ENCODE measurements around the gene MIB1.

The MIB1 gene

DNA sequence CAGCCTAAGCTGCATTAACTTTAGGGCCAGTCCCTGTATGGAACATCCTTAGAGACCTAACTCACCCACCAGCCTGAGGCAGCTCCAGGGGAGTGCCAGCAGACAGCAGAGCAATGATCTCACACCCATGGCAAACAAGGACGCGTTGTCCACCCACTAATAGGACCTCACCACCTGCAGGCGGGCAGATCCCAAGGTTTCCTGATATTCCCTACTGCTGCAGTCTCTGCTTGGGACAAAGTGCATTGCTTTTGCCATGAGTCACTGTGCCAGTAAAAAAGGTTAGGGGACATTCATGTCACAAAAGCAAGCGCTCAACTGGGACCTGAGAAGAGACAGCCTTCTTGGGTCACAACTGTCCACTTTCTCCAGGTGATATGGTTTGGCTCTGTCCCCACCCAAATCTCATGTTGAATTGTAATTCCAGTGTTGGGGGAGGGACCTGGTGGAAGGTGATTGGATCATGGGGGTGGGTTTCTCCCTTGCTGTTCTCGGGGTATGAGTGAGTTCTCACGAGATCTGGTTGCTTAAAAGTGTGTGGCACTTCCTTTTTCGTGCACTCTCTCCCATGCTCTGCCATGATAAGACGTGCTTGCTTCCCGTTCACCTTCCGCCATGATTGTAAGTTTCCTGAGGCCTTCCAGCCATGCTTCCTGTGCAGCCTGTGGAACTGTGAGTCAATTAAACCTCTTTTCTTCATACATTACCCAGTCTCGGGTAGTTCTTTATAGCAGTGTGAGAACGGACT lies 160.2 kb downstream of the MIB1 start:
- DNase-seq: no peak

DNA sequence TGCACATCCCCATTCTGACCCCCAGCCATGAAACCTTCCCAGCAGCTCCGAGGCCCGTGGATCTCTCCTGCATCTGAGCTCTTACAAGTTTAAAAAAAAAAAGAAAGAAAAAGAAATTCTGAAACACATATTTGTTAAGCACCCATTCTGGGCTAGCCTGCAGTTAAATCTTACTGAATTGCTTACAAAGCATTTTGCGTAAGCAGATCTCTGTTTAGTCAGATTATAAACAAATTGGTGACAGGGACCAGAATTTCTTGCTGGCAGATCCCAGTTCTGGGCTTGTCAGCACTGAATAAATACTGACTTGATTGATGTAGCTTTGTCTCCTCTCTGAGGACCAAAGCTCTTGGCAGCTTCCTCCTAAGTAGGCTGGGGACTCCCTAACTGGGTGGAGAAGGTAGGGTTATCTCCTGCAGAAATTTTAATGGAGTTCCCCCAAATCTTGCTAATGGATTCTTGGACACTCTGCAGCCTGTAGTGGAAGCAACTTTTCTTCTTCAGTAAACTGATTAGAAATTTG lies 160.9 kb downstream of the MIB1 start:
- DNase-seq: no peak

DNA sequence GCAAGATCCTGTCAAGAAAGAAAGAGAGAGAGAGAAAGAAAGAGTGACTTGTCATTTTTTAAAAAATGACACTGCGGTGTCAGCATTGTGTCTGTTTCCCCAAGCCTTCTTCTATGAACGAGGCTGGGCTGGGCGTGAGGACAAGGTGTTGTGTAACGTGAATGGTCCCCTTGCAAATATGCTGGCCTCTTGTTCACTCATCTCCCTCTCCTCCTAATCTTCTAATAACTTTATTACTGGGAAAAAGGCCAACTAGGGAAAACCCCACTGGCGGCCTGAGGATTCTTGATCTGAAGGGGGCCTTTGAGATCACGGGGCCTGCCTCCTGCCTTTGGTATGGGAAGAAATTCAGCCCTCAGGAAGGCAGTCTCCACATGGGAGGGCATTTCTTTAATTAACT lies 163.1 kb downstream of the MIB1 start:
- DNase-seq: no peak

DNA sequence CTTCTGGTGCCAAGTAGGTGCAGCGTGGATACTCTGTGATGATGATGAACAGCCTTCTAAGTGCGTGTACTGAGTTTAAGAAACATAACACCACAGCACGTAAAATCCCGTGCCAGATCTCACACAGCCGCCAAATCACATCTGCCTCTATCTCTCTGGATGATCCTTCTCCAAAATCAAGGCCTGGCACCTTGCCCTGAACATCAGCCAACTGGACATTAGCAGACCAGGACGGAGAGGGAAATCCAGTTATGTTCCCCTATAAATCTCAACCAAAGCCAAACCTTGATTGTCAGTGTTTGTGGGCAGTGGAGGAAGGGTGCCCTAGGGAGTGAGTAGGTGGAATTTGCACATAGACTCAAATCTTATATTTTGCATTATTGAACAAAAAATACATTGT lies 164.3 kb downstream of the MIB1 start:
- no peak for DNase-seq

DNA sequence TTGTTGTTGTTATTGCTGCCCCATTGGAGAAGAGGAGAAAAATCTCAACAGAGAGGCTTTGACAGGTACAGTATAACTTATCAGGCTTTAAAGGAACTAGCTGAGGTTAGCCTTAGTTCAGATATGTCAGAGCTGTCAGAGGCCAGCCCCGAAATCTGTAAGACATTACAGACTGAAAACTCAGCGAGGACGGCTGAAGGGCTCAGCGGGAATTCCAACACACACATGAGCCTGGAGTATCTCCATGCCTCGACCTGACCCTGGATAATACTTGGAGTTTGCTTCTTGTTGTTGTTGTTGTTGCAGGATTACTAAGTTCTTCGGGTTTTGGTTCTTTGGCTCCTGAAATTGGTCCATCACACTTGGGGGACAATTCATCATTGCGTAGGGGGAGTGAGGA lies 166.9 kb downstream of the MIB1 start:
- DNase-seq: no peak

DNA sequence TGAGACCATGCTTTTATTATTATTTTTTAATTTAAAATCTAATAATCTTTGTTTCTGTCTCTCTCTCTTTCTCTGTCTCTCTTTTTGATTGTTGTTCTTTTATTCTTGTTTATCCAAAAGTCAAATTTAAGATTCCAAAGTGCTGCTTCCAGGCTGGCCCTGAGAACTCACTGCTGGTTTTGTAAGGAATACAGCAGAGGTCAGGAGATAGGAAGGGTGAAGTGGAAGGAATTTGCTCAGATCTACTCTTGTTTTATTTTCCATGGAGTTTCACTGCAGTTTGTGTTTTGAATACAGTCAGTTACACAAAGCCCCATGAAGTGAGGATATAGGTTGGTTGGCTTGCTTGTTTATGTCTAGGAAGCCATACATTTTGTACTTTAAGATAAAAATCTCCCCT lies 168.1 kb downstream of the MIB1 start:
- no peak for DNase-seq

DNA sequence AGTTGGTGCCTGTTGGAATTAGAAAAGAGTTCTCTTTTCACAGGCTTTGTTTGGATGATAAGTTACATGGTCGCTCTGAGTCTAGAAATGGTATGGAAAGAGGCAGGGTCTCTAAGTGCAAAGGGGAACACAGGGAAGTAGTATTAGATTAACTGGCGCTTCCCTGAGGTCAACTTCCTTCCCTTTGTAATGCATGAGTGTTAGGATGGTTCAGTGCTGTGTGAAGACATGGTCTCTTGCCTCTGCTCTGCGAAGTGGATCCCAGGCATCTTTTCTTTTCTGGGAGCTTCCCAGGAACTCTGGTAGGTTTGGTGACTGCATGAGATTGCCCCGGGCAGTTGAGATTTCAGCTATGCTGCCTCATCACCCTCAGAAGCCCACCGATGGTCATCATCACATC lies 170.3 kb downstream of the MIB1 start:
- no peak for DNase-seq

DNA sequence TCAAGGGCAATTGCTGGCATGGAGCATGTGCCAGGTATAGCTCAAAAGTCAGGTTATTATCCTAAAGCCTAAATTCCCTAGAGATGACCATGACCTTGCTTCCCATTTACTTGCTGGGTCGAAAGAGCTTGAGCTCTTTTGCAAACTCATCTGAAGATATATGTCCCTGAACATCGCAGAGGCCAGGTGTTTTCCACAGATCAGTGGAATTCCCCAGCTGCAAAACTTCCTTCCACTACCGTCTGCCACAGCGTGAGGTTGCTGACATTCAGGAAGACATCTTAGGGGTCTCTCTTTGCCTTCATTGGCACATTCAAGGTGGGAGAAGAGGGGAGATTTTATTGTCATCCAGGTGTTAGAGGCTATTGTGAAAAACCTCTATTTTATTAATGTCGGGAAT lies 171.0 kb downstream of the MIB1 start:
- no peak for DNase-seq

DNA sequence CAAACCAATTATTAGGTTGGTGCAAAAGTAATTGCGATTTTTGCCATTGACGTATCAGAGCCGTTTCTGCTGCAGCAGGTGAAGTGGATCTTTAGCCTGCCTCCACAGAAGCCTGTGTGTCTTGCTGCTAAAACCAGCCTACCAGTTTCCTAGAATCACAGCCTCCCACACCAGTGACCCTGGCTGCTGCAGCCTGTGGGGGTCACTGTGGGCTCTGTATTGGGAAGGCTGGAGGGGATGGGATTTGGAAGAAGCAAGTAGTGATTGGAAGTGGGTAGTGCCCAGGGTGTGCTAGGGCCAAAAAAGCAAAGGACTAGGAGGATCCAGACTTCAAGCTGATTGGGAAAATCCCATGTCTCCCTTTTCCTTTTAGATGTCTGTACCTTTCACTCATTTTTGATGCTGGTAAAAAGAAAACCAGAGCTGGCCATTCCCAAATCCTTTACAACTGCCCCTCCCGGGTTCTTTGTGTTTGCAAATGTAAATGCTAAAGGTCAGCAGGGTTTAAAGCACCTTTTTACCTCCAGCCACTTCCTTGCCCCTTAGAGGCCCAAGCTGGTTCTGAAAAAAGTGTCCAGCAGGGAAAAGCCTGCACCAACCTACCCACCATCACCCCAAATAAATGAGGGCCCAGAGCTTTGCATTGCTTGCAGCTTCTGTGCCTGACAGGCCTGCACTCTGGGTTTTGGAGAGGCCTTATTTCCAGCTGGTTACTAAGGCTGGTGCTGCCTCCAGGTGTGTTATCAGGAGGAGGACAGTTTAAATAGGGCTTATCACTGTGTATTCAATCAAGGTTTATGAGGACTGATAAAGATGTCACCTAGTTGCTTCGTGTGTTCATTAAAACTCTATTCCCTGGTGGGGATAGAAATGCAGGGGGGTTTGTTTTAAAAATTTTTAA lies 172.0 kb downstream of the MIB1 start:
- no peak for DNase-seq

DNA sequence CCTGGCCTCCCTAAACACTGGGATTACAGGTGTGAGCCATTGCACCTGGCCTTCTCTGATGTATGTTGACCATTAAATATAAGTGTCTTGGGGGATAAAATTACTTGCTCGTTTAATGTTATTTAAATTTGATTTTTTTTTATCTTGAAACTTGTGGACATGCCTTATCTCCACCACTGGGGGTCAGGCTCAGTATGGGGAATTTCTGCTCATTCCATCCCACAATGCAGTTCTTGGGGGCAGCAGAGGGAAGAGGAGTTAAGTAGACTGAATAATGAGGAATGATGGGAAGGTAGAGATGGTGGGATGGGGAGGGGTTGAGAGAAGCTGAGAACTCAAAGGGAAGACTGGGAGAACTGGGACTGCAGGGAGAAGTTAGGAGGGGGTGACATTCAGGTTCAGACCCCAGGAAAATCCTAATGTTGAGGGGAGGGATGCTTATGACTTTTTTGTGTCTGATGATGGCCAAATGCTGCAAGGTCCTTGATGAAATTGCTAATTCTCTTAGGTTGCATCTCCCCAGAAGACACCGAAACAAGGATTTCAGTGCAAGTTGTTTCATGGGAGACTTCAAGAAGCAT lies 174.2 kb downstream of the MIB1 start:
- DNase-seq: no peak

DNA sequence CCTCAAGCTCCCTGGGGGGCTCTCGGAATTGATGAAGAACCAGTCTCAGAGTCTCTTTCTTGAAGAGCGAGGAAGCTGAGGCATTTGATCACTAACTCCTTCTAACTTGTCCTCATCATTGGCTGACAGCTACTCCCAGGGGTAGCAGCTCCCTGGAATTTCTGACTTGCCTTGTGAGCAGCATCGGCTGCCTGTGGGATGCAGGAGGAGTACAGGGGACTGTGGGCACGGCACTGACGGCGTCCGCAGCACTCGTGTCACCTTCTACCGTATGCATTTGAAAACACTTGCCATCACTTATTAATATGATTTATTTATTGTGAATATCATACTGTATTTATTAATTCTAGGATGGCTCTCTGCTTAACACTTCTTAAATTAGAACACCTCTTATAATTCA lies 175.0 kb downstream of the MIB1 start:
- DNase-seq: no peak

DNA sequence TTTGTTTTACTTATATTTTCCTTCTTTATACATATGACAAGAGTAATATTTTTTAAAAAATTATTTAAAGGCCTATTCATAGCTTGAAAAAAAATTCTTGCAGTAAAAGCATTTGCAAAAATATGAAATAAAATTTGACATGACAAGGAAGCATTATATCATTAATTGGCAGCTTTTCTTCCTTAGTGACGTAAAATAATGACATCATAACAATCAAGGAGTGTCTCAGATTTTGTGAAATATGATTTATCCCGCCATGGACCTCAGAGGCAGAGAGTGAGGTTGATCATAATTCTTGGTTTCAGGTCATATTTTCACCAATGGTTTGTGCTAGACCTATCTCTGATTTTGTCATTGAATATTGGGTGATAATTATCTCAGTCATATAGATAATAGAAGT lies 176.0 kb downstream of the MIB1 start:
- DNase-seq: no peak

DNA sequence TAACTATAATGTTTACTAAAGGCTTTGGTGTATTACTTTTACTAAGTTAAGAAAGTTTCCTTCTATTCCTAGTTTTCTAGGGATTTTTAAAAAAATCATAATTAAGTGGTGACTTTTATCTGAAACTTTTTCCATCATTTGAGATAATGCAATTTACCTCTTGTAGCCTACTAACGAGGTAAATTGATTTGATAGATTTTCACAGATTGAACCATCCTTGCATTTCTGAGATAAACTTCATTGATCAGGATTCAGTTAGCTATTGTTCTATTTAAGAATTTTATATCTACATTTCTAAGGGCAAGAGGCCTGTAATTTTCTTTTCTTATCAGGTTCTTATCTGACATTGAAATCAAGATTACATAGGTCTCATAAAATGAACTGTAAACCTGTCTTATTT lies 178.1 kb downstream of the MIB1 start:
- DNase-seq: no peak

All from CD4-positive, alpha-beta T cell treated with Interleukin-6 for 4 hours (primary cell).